Smooth muscle cell of the brain vasculature (primary cell): ENCODE measurements around the gene TENM3.

Source experiments
- DNase-seq: peaks from one replicate; pipeline ENCODE4 v3.0.0-alpha.2; 2012; ENCODE audit warnings: low read depth, low spot score

The TENM3 gene

DNA sequence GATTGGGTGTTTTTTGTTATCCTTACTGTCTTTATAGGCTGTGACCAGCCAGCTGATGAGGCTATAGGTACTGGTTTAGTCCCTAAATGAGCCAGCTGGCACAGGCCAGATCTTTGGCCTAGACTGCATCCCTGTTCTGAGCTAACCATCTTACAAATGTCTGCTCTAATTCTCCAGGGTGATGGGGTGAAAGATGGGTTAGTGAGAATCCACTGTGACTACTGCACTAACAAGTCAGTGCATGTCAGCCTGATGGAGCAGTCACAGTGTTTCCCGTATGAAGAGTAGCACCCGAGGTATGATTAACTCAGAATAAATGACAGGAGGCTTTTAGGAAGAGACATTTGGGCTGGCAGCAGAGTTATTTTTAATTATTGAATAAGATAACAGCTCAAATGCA, 493.0 kb downstream of the TENM3 start:
- DNase-seq: no peak

DNA sequence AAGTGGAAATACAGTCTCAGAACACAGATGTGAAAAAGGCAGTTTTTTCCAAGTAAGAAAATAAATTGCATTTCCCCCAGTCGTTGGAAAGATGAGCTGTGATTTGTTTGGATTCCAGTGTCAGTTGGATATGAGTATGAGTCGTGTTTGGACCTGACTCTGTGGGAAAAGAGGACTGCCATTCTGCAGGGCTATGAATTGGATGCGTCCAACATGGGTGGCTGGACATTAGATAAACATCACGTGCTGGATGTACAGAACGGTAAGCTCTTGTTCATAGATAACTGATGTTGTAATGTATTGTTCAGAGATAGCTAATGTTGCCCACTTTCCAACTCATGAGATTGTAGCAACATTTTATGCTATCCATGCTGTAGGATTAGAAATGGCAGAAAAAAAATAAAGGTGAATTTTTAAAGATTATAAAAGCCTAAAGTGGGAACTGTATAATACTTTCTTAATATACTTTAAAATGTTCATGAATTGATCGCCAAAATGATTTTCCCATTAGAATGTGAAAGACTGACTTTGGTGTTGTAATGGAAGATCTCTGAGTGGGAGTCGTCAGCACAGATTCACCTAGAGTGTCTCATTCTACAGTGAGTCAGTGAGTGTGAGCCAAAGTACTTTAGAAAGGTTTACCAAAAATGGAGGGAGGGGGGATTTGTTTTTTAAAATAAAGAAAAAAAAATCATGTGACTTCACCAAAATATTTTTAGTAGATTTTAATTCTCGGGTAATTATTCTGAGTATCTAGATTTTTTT, 495.3 kb downstream of the TENM3 start:
- DNase-seq: no peak

DNA sequence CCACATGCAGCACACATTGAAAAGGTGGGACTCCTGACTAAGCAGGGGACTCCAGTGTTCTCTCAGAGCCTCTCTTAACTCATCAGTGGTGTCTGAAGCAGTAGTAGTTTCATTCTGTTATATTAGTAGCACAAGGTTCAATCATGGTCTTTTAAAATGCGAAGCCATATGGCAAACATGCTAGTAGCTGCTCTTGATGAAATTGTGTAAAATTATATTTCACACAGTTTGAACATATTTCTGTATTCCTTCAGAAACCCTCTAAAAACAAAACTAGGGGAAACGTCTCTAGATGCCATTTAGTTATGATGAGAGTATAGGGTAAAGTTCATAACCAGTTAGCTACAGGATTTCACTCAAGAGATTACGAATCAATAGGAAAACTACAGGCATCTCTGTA, 497.1 kb downstream of the TENM3 start:
- no peak for DNase-seq

- DNase-seq: no peak
Measured at GRCh38 chr4:182741054-182741453, 497.9 kb downstream of the TENM3 start.

- DNase-seq: no peak
Measured at GRCh38 chr4:182741914-182742313, 498.7 kb downstream of the TENM3 start.

- DNase-seq: no peak
Measured at GRCh38 chr4:182743815-182744214, 500.6 kb downstream of the TENM3 start.

DNA sequence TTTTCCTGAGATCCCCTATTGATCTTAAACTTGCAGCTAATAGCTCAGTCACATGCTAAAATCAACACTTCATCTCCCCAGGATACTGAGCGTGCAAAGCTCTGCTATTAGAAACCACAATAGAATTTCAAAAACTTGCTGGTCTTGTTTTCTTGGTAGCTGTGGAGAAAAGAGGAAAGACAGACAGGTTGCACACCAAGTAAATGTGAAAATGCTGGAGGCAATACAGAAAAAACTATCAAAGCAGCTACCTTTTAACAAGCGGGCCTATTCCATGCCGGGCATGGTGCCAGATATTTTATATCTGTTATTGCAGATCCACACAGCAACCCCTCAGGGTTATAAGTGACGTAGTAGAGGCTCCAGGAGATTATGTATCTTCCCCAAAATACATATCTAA, 502.0 kb downstream of the TENM3 start:
- no peak for DNase-seq

DNA sequence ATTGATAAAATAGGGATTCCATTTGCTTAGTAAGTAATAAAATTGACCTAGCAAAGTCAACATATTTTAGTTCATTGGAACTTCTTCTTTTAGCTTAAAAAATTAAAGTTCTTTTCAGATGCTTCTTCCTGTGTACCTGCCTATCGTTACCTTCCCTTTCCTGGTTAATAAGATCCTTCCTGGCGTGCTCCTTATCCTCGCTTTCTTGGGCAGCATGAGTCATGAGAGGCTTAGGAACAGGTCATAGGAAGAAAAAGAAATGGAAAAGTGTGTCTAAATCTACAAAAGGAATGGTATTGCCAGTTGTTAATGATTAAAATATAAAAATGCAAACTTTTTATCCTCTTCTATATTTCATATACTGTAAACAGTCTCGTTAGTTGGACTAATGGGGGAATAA, 503.7 kb downstream of the TENM3 start:
- DNase-seq: no peak

DNA sequence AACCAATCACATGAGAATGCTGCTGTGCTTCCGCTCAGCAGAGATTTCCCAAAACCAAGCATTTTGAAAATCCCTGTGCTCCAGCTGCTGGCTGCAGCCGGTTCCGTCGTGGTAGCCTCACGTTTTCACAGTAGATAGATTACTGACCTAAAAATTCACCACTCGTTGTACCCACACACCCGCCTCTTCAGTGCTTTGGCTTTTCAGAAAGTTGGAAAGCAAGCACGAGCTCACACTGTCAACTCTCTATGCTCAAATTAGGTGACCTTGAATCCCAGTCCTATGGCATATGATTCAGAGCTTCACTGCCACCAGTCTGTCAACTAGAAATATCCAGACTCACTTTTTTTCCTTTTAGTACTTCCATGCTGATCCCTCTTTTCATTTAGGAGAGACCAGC, 505.1 kb downstream of the TENM3 start:
- DNase-seq: no peak

- DNase-seq: no peak
Measured at GRCh38 chr4:182748949-182749348, 505.7 kb downstream of the TENM3 start.

DNA sequence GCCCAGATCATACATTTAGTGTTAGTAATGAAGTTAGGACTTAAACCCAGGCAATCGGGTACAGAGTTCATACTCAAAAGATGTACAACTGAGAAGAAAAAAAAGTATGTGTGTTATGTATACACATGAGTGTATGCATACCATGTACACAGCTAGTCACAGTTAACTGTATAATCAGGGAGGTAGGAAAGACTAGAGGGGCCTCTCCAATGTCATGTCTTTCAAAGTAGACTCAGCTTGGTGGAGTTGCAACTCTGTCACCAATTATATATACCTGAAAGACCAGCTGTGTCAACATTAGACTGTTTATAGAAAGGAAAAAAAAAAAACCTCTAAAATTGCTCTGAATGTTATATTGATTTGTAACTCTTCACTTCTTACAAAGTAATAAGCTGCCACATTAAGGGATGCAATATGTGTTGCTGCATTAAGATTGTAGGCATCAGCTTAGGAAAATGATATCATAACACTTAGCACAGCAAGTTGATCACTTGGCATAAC, 506.5 kb downstream of the TENM3 start:
- no peak for DNase-seq

DNA sequence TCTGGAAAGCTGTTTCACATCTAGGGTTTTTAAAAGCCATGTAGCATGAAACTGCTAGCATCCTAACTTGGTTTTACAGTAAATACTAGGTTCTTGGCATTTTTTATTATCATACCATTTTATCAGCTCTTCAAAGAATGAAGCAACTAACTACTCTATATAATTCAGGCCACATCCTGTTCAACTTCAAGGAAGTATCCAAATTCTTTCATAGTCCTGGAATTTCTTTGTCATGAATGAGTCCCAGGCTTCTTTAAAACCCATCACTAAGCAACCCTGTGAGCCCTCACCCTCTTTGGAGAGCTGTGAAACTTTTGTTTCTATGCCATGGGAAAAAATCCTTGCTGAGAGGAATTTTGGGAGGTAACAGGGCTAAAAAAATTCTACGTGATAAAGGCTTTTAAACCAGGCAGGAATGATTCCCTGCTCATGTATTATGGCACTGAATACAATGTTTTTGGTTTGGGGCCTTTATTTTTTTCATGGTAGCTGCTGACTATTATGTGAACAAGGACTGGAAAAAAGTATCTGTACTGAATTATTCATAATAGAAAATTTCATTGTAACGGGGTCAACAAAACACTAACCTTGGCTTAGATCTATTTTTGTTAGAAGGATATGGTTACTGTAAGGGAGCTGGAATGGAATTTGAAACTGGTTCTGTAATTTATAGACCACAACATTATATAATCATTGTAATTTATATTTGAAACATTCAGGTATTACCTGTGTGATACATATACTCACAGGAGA, 509.1 kb downstream of the TENM3 start:
- no peak for DNase-seq

DNA sequence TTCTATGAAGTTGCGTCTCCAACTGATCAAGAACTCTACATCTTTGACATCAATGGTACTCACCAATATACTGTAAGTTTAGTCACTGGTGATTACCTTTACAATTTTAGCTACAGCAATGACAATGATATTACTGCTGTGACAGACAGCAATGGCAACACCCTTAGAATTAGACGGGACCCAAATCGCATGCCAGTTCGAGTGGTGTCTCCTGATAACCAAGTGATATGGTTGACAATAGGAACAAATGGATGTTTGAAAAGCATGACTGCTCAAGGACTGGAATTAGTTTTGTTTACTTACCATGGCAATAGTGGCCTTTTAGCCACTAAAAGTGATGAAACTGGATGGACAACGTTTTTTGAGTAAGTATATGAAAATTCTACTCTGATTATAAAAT, 511.7 kb downstream of the TENM3 start:
- DNase-seq: no peak

DNA sequence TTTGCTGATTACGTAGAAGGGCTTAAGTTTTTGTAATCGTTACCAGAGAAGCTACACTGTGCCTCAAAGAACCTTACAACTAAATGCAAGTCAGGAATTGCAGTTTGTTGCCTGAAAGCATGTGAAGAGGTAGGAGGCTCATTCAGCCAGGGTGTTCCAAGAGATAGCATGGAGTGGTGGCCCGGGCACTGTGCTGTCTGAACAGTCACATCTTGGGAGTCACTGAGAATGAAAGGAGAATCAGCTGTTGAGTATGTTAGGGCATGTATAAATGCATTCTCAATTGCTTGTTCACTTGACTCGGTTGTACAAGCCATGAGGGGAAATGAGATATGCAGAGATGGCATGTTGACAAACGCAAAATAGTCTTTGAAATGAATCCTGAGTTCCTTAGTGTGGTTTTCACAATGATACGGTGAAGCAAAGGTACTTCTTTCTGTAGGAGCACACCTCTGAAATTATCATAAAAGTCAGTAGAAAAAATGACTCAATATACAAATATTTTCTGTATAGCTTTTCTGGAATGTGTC, 513.0 kb downstream of the TENM3 start:
- DNase-seq: no peak

- no peak for DNase-seq
Measured at GRCh38 chr4:182758273-182758672, 515.1 kb downstream of the TENM3 start.

GRCh38 chr4:182760551-182761043, 517.4 kb downstream of the TENM3 start:
- DNase-seq: no peak

GRCh38 chr4:182764137-182764536, 520.9 kb downstream of the TENM3 start:
- no peak for DNase-seq

- no peak for DNase-seq
Measured at GRCh38 chr4:182764642-182765041, 521.4 kb downstream of the TENM3 start.

DNA sequence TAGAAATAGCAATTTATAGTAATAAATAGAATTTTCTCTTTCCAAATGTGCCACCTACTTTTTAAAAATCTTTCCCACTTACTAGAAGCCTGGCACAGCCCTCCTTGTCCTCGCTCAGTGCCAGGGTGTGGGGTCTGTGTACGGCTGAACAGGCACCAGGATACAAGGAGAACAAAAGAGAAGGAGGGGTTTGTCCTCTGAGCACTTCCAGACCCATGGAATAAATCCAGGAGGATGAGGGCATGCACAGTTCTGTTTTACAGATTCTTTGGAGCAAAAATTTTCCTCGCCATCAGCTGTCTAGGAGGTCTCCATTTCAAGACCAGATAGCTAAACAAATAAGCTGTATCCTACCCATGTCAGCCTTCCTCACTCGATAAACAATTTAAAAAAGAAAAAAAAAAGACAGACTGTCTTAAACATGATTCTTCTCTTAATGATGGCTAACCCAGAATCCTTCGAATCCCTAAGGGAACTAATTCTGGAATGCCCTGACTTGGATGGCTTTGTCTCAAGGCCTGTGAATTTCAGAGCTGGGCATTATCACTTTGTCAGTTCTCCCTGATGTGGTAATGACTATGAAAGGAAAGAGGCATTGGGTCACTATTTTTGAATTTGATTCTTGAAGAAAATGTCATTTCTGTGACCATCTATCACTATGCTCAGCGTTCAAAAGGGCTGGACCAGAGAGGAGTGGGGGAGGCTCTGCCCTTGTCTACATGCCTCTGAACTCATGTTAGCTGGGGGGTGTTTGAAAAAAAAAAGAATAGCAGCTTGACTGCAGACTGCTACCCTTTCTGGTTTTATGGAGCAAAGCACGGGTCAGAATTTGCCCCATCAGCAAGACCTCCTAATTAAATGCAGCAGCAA, 523.0 kb downstream of the TENM3 start:
- no peak for DNase-seq

DNA sequence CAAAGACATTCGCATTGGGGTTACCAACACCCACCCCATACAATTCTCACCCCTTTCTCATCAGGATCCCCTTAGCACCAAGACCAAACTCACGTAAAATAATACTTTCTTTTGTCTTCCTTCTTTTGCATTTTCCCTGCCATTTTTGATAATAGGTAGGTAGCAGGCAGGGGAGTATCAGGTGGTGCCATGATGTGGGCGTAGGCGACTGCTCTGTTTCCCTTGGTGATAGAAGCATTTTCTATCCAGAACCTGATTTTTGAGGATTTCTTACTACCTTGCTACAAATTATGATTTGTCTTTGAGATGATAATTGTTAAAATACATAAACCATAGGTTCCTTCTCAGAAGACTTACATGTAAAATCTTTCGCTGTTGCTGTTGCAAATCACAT, 523.7 kb downstream of the TENM3 start:
- DNase-seq: no peak

GRCh38 chr4:182768838-182769237, 525.6 kb downstream of the TENM3 start:
- DNase-seq: no peak
